ENCODE measurements around the gene AEBP1. TPM values are rescaled to one million over a fixed set of nuclear protein-coding genes. Genes with fewer than 3 reads are reported as not detected.

AEBP1 gene
- total and polyA plus RNA-seq, 9 donors = 137 to 563 (median 283) TPM

GRCh38 chr7:44108768-44109750 lies 4.9 kb downstream of the AEBP1 start:
- peaks cover 16% of the 10 kb centered on the region for H3K4me1 ChIP-seq (ENCODE audit: insufficient read depth)
- no peaks in the 10 kb centered on the region for H3K36me3 ChIP-seq
- WGBS, 3 donors = 77% methylated on average over 21 of the region's 21 CpGs
- TF ChIP-seq POLR2A (IDR thresholded peaks at IDR 0.05) (no peak), EP300 (IDR thresholded peaks at IDR 0.05) (no peak), CTCF (IDR thresholded peaks at IDR 0.05) (no peak)
- intact Hi-C loops (cut with DNase I) = loop anchor here in 1 of 4 donors (5.0 kb wide), 1 partner anchor 37 kb away; no protein-coding TSS in a partner anchor
- no peaks in the 10 kb centered on the region for H3K9me3 ChIP-seq
- H3K27ac ChIP-seq = no peak overlapping the region
- no peaks in the 10 kb centered on the region for H3K27me3 ChIP-seq
- no peak for DNase-seq
- no peak overlapping the region for H3K4me3 ChIP-seq

- no peak overlapping the region for H3K27ac ChIP-seq
- H3K36me3 ChIP-seq = no peaks in the 10 kb centered on the region
- 85 to 88% (median 88%) methylated on average over 18 of the region's 18 CpGs for WGBS, 3 donors
- intact Hi-C loops (cut with DNase I) = loop anchor here in 1 of 4 donors (5.0 kb wide), 1 partner anchor 38 kb away; no protein-coding TSS in a partner anchor
- H3K27me3 ChIP-seq = no peaks in the 10 kb centered on the region
- no peak for DNase-seq
- no peak overlapping the region for H3K4me3 ChIP-seq
- H3K9me3 ChIP-seq = no peaks in the 10 kb centered on the region
- peaks cover 16% of the 10 kb centered on the region for H3K4me1 ChIP-seq (ENCODE audit: insufficient read depth)
- no peak for TF ChIP-seq POLR2A (IDR thresholded peaks at IDR 0.05)
- TF ChIP-seq CTCF (IDR thresholded peaks at IDR 0.05) = no peak
- TF ChIP-seq EP300 (IDR thresholded peaks at IDR 0.05) = no peak
Observed at GRCh38 chr7:44109991-44110390, 5.8 kb downstream of the AEBP1 start.

- H3K4me3 ChIP-seq = no peak overlapping the region
- peaks cover 12% of the 10 kb centered on the region for H3K4me1 ChIP-seq (ENCODE audit: insufficient read depth)
- H3K9me3 ChIP-seq = no peaks in the 10 kb centered on the region
- no peak overlapping the region for H3K27ac ChIP-seq
- TF ChIP-seq EP300 (IDR thresholded peaks at IDR 0.05) (no peak), POLR2A (IDR thresholded peaks at IDR 0.05) (no peak), CTCF (IDR thresholded peaks at IDR 0.05) (no peak)
- no peaks in the 10 kb centered on the region for H3K36me3 ChIP-seq
- no peaks in the 10 kb centered on the region for H3K27me3 ChIP-seq
- peak in 1 of 5 donors; percentile 50 for DNase-seq
- WGBS, 3 donors = 69 to 76% (median 70%) methylated on average over 26 to 27 of the region's 27 CpGs
- intact Hi-C loops (cut with DNase I) = no loop called here
Observed at GRCh38 chr7:44110719-44111635, 6.8 kb downstream of the AEBP1 start.

GRCh38 chr7:44111761-44112160 lies 7.6 kb downstream of the AEBP1 start:
- 74 to 87% (median 76%) methylated on average over 7 to 16 of the region's 16 CpGs for WGBS, 3 donors
- H3K4me3 ChIP-seq = no peak overlapping the region
- no peaks in the 10 kb centered on the region for H3K36me3 ChIP-seq
- H3K9me3 ChIP-seq = no peaks in the 10 kb centered on the region
- no peak for DNase-seq
- no peak overlapping the region for H3K27ac ChIP-seq
- TF ChIP-seq EP300 (IDR thresholded peaks at IDR 0.05) (no peak), POLR2A (IDR thresholded peaks at IDR 0.05) (no peak), CTCF (IDR thresholded peaks at IDR 0.05) (no peak)
- no peaks in the 10 kb centered on the region for H3K27me3 ChIP-seq
- intact Hi-C loops (cut with DNase I) = no loop called here
- H3K4me1 ChIP-seq (ENCODE audit: insufficient read depth) = peaks cover 5% of the 10 kb centered on the region
